Epithelial cell of esophagus (primary cell): ENCODE measurements around the gene NR1D2.

Experiments used
- DNase-seq: peaks from one replicate; pipeline ENCODE4 v3.0.0; 2010; ENCODE audit warnings: low read depth
- H3K4me3 ChIP-seq: 2 replicates; pipeline ENCODE4 v1.5.1; 2011; ENCODE audit warnings: mild to moderate bottlenecking, low read length, control low read depth
- TF ChIP-seq, protein P1 (sequence below): IDR thresholded peaks from 2 replicates; pipeline ENCODE4 v1.5.1; 2011; ENCODE audit warnings: low read depth, mild to moderate bottlenecking, low read length, control low read depth, inconsistent platforms; ENCODE audit not compliant: insufficient read depth; ENCODE audit errors: missing control alignments

NR1D2 gene

DNA sequence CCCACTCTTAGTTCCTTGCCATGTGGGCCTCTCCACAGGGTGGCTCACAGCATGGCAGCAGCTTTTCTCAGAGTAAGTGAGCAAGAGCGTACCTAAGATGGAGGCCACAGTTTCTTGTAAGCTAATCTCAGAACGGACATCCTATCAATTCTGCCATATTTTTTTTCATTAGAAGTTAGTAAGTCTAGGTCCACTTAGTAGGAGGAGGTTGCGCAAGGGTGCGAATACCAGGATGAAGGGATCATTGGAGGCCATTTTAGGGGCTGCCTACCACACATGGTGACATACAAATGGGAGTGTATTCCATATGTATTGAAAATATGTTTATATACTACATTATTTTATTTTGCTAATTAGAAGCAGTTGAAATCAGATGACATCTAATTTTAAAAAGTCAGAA is 31.5 kb downstream of the NR1D2 start:
- DNase-seq, result no peak
- TF ChIP-seq, protein P1, sequence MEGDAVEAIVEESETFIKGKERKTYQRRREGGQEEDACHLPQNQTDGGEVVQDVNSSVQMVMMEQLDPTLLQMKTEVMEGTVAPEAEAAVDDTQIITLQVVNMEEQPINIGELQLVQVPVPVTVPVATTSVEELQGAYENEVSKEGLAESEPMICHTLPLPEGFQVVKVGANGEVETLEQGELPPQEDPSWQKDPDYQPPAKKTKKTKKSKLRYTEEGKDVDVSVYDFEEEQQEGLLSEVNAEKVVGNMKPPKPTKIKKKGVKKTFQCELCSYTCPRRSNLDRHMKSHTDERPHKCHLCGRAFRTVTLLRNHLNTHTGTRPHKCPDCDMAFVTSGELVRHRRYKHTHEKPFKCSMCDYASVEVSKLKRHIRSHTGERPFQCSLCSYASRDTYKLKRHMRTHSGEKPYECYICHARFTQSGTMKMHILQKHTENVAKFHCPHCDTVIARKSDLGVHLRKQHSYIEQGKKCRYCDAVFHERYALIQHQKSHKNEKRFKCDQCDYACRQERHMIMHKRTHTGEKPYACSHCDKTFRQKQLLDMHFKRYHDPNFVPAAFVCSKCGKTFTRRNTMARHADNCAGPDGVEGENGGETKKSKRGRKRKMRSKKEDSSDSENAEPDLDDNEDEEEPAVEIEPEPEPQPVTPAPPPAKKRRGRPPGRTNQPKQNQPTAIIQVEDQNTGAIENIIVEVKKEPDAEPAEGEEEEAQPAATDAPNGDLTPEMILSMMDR, result no peak
- no peak overlapping the region for H3K4me3 ChIP-seq

DNA sequence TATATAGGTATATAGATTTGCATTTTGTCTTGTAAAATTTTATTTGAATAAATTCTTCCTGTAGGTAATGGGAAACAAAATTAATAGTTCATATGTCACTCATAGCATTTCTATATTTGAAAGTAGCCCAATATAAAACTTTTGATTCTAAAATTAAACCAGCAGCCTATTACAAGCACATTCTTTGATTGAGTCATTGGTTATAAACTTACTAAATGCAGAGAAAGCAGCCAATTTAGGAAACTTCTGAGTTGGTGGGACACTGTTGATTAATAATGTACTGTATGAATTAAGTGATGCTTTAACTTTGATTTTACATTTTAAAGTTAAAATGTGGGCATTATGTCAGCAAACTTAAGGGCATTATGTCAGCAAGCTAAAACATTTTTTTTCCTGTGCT is 34.5 kb downstream of the NR1D2 start:
- TF ChIP-seq, protein P1, result no peak
- no peak overlapping the region for H3K4me3 ChIP-seq
- DNase-seq, result no peak

DNA sequence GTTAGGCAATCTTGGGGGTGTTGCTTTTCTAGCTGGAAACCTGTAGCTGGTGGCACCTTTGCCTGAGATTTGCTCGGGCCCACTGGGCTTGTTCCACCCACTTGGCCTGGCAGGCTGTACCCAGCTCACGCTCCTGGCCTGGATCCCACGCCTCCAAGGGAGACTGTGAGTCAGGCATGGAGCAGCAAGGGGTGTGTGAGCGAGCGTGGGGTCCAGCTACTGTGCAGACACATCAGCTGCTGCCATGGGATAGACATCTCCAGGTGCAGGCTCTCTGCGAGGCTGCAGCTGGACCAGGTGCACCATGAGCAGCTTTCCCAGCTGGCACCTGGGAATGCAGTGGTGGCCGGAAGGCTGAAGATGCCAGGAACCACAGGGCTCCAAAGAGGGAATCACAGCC is 36.0 kb downstream of the NR1D2 start:
- TF ChIP-seq, protein P1, result no peak
- H3K4me3 ChIP-seq, result no peak overlapping the region
- no peak for DNase-seq

DNA sequence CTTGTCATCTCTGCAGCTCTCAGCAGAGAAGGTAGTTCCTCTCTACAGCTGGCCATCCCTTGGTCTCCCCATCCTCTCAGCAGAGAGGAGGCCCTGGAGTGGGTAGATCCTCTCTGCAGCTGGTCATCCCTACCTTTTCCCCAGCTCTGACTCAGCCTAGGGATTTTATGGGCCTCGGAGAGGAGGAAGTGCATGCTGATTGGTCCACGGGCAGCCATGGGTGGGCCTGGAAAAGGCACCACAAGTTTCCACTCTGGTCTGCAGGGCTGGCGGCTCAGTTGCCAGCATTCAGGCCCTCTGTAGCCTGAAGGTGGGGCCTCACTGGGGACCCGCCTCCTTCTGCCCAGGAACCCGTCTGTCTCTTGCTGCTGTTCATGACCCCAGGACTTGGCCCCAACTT is 36.9 kb downstream of the NR1D2 start:
- TF ChIP-seq, protein P1, result no peak
- H3K4me3 ChIP-seq, result no peak overlapping the region
- no peak for DNase-seq

DNA sequence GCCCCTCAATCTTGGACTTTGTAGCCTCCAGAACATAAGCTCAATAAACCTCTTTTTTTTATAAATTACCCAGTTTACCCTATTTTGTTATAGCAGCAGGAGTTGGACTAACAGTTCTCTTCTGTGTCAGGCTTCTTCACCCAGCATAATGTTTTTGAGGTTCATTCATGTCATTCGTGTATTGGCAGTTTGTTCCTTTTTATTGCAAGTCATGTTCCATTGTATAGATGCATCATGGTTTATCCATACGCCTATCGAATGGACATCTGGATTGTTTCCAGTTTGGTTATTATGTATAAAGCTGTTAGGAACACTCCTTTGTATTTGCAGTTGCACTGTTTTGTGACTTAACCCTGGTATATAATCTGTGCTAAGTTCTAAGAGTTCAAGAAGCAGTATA is 39.8 kb downstream of the NR1D2 start:
- DNase-seq, result no peak
- H3K4me3 ChIP-seq, result no peak overlapping the region
- TF ChIP-seq, protein P1, result no peak

DNA sequence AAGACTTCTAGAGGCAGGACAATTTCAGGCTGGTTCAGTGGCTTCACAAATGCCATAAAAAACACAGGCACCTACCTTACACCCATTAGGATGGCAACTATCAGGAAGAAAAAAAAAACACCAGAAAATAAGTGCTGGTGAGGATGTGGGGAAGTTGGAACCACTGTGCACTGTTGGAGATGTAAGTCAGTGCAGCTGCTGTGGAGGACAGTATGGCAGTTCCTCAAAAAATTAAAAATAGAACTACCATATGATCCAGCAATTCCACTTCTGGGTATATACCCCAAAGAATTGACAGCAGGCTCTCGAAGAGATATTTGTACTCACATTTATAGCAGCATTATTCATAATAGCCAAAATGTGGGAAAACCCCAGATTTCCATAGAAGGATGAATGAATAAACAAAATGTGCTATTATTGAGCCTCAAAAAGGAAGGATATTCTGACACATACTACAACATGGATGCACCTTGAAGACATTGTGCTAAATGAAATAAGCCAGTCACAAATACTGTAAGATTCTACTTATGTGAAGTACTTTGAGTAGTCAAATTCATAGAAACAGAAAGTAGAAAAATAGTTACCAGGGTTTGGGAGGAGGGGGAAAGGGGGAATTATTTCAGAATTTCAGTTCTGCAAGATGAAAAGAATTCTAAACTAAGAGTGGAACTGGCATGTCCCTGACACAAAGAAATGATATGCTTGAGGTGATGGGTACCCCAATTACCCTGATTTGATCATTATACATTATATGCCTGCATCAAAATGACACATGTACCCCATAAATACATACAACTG is 40.9 kb downstream of the NR1D2 start:
- no peak overlapping the region for H3K4me3 ChIP-seq
- no peak for DNase-seq
- TF ChIP-seq, protein P1, result no peak

DNA sequence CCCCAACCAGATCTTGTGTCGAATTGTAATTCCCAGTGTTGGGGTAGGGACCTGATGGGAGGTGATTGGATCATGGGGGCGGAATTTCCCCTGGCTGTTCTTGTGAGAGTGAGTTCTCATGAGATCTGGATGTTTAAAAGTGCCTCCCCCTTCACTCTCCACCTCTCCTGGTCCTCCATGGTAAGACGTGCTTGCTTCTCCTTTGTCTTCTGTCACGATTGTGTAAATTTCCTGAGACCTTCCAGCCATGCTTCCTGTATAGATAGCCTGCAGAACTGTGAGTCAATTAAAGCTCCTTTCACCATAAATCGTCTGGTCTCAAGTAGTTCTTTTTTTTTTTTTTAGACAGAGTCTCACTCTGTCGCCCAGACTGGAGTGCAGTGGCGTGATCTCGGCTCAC is 42.3 kb downstream of the NR1D2 start:
- TF ChIP-seq, protein P1, result no peak
- DNase-seq, result no peak
- H3K4me3 ChIP-seq, result no peak overlapping the region
